Measurements from ENCODE around the gene COPG1.

Gene COPG1

DNA sequence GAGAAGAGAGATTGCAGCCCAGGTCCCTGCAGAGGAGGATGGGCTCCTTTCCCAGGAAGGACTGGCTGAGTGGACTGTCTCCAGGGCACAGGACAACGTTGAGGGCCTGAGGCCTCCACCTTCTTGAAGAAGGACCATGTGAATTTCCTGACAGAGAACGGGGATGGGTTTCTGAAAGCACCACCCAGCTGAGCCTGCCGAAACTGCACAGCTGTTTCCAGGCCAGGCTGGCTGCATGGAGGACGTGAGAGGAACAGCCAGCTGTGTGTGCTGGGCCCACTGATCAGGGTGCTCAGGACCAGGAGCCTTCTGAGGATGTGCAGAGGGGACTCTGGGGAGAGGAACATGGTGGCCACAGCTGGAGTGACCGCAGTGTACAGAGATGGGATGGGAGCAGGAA lies 68.4 kb downstream of the COPG1 start:
- Mint-ChIP-seq H3K4me1 (peaks cover 14% of the 10 kb centered on the region), H3K9me3 (no peaks in the 10 kb centered on the region), H3K4me3 (no peak overlapping the region), H3K36me3 (peaks cover 3% of the 10 kb centered on the region), H3K27ac (no peak overlapping the region), H3K27me3 (peaks cover 12% of the 10 kb centered on the region)
- ATAC-seq (ENCODE audit: low read depth) (no peak), DNase-seq (ENCODE audit: low spot score in 2 of 2) (no peak)

DNA sequence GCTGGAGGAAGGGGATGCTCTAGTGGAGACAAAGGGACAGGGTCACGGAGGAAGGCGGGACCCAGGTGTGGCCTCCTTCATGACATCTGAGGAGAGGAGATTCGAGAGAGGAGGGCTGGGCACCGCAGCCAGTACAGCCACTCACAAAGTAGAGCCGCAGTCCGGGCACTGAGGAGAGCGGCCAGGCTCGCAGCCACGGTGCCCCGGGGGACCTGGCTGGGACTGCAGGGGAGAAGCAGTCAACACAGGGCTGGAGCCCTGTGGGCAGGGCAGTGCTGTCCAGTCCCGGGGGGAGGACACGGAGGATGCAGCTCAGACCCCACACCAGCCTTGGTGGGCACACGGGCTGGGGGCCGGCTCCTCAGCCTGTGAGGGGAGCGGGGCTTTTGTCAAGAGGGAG lies 69.5 kb downstream of the COPG1 start:
- Mint-ChIP-seq H3K27ac (no peak overlapping the region), H3K4me1 (peaks cover 8% of the 10 kb centered on the region)

DNA sequence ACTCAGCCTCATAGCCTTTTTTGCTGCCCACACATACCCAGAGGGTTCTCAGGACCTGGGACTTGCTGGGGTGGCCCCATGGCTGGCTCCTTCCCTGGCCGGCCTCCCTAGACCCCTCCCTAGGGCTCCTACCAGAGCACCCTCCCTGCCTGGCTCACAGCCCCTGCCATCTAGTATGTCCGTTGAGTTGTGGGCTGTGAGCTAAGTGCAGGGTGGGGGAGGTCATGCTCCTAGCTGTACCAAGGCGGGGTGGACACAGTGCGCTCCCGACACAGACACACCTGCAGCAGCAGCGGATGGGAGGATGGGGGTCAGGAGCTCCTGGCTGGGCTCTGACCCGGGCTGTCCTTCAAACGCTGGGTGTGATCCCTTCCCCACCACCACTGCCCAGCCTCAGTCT lies 70.9 kb downstream of the COPG1 start:
- ATAC-seq (ENCODE audit: low read depth) (no peak), DNase-seq (ENCODE audit: low spot score in 2 of 2) (no peak)
- peaks cover 5% of the 10 kb centered on the region for H3K4me1 Mint-ChIP-seq
- peaks cover 3% of the 10 kb centered on the region for H3K36me3 Mint-ChIP-seq
- H3K27ac Mint-ChIP-seq = no peak overlapping the region
- H3K9me3 Mint-ChIP-seq = no peaks in the 10 kb centered on the region
- H3K27me3 Mint-ChIP-seq = peaks cover 12% of the 10 kb centered on the region
- H3K4me3 Mint-ChIP-seq = no peak overlapping the region

More for the DNA sequence above, 69.5 kb downstream of the COPG1 start:
- DNase-seq (ENCODE audit: low spot score in 2 of 2) (no peak), ATAC-seq (ENCODE audit: low read depth) (no peak)
- no peak overlapping the region for H3K4me3 Mint-ChIP-seq
- H3K9me3 Mint-ChIP-seq = no peaks in the 10 kb centered on the region
- H3K36me3 Mint-ChIP-seq = peaks cover 3% of the 10 kb centered on the region
- peaks cover 12% of the 10 kb centered on the region for H3K27me3 Mint-ChIP-seq

GRCh38 chr3:129320825-129321487 lies 71.5 kb downstream of the COPG1 start:
- peaks cover 3% of the 10 kb centered on the region for H3K36me3 Mint-ChIP-seq
- ATAC-seq (ENCODE audit: low read depth) = no peak
- no peak overlapping the region for H3K27ac Mint-ChIP-seq
- no peak overlapping the region for H3K4me3 Mint-ChIP-seq
- H3K4me1 Mint-ChIP-seq = peaks cover 2% of the 10 kb centered on the region
- H3K27me3 Mint-ChIP-seq = peaks cover 11% of the 10 kb centered on the region
- DNase-seq (ENCODE audit: low spot score in 2 of 2) = no peak
- H3K9me3 Mint-ChIP-seq = no peaks in the 10 kb centered on the region

DNA sequence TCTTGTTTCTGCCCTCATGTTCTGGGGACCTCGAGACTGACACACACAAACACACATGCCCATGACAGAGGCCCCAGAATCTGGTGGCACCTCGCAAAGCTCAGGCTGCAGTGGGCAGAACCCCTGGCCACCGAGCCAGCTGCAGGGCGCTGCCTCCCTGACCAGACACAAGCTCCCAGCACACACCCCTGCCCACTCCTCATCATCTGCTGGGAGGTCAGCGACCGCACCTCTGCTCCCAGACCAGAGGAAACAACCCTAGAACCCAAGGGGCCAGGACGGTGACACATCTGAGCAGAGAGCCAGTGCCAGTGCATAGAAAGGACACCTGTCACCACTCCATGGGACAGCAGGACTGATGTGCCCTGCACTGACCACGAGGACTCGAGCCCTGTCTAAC lies 72.5 kb downstream of the COPG1 start:
- Mint-ChIP-seq H3K9me3 (no peaks in the 10 kb centered on the region), H3K27me3 (peaks cover 11% of the 10 kb centered on the region), H3K4me1 (peaks cover 2% of the 10 kb centered on the region), H3K36me3 (peaks cover 3% of the 10 kb centered on the region), H3K27ac (no peak overlapping the region), H3K4me3 (no peak overlapping the region)
- ATAC-seq (ENCODE audit: low read depth) = no peak
- no peak for DNase-seq (ENCODE audit: low spot score in 2 of 2)

DNA sequence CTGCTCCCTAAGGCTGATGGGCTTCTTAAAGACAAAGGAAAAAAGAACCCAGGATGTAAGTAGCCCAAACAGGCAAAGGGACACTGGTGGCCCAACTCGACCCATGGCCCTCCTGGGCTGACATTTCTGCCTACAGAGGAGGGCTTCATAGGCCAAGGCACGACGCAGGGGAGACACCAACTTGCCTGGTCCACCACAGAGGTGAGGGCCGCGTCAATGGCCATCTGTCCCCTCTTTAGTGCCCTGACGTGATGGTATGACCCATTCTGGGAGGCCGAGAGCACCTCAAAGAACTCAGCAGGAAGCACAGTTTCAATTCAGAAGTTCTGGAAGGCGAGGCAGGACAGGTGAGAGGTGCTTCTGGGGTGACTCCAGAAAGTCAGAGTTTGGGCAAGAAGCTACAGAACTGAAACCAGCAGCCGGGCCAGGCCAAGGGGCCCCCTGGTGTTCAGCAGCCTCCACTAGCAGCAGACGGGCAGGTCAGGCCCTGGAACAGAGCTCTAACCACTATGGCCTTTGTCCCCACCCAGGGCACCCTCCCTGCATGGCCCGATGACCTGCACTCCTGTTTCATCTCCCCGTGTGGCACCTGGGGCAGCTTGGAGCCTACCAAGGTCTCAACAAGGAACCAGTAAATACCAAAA lies 74.4 kb downstream of the COPG1 start:
- no peak overlapping the region for H3K27ac Mint-ChIP-seq
- no peaks in the 10 kb centered on the region for H3K9me3 Mint-ChIP-seq
- no peak overlapping the region for H3K4me3 Mint-ChIP-seq
- ATAC-seq (ENCODE audit: low read depth) (peak; percentile 88), DNase-seq (ENCODE audit: low spot score in 2 of 2) (peak in 1 of 2 donors; percentile 56)
- H3K4me1 Mint-ChIP-seq = no peaks in the 10 kb centered on the region
- peaks cover under 1% of the 10 kb centered on the region for H3K36me3 Mint-ChIP-seq
- H3K27me3 Mint-ChIP-seq = peaks cover 3% of the 10 kb centered on the region

DNA sequence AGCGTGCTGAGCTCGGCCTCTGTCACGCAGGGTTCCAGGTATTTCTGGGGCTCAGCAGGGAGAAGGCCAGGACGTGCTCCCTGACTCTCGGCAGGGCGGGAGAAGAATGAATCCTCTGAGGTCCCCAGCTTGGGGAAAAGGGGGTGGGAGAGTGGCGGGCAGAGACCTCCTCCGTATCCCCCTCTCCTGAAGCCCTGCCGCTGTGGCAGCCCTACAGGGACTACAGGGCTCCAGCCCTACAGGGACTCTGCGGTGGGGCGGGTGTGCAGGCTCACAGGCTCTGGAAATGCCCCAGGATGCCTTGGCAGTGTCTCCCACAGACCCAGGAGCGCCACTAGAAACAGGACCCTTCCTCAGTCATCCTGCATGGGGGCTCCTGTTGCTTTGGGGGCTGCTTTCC lies 75.4 kb downstream of the COPG1 start:
- ATAC-seq (ENCODE audit: low read depth) = no peak
- peaks cover 1% of the 10 kb centered on the region for H3K27me3 Mint-ChIP-seq

GRCh38 chr3:129325383-129325782 lies 76.0 kb downstream of the COPG1 start:
- H3K4me1 Mint-ChIP-seq = peaks cover 2% of the 10 kb centered on the region
- peaks cover 2% of the 10 kb centered on the region for H3K27me3 Mint-ChIP-seq
- no peak overlapping the region for H3K4me3 Mint-ChIP-seq
- DNase-seq (ENCODE audit: low spot score in 2 of 2) (no peak), ATAC-seq (ENCODE audit: low read depth) (no peak)
- no peaks in the 10 kb centered on the region for H3K36me3 Mint-ChIP-seq
- no peaks in the 10 kb centered on the region for H3K9me3 Mint-ChIP-seq
- no peak overlapping the region for H3K27ac Mint-ChIP-seq

More for the DNA sequence above, 75.4 kb downstream of the COPG1 start:
- no peak overlapping the region for H3K4me3 Mint-ChIP-seq
- H3K4me1 Mint-ChIP-seq = no peaks in the 10 kb centered on the region
- H3K27ac Mint-ChIP-seq = no peak overlapping the region
- no peak for DNase-seq (ENCODE audit: low spot score in 2 of 2)
- no peaks in the 10 kb centered on the region for H3K9me3 Mint-ChIP-seq
- H3K36me3 Mint-ChIP-seq = no peaks in the 10 kb centered on the region

DNA sequence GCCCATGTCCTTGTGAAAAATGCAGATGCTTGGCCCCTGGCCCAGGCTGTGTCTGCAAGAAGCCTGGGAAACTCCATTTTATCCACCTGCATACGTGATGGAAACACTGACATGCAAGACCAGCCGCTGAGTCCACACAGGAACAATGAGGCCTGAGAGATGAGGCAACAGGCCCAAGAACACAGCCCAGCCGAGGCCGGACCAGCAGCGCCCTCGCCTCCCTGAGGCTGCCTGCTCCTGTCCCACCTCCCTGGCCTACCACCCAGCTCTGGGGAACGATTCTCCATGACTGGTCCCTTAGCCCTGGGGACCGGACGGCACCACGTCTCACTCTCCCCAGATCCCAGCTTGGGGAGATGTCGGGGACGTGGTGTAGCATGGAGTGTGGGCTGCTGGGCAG lies 76.7 kb downstream of the COPG1 start:
- H3K27ac Mint-ChIP-seq = no peak overlapping the region
- peaks cover 5% of the 10 kb centered on the region for H3K4me1 Mint-ChIP-seq
- no peak for DNase-seq (ENCODE audit: low spot score in 2 of 2)
- no peak for ATAC-seq (ENCODE audit: low read depth)
- no peaks in the 10 kb centered on the region for H3K9me3 Mint-ChIP-seq
- H3K36me3 Mint-ChIP-seq = no peaks in the 10 kb centered on the region
- H3K4me3 Mint-ChIP-seq = no peak overlapping the region
- H3K27me3 Mint-ChIP-seq = peaks cover 3% of the 10 kb centered on the region

DNA sequence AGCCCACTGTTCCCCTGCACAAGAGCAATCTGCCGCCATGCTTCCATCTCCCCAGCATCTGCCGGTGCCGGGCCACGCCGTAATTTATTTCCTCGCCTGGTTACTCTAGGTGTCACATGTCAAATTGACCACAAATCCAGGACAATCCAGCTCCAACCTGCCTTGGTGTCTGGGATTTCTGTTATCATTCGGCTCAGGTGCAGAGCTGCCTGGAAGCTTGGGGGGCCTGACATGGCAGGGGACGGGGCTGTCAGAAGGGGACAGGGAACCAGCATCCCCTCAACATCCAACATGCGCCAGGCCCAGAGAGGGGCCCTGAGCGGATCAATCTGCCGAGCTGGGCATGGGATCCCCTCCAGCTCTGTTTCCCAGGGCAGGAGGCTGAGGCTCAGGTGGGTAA lies 77.2 kb downstream of the COPG1 start:
- Mint-ChIP-seq H3K4me3 (no peak overlapping the region), H3K9me3 (no peaks in the 10 kb centered on the region), H3K4me1 (peaks cover 5% of the 10 kb centered on the region), H3K27me3 (peaks cover 5% of the 10 kb centered on the region), H3K27ac (no peak overlapping the region), H3K36me3 (no peaks in the 10 kb centered on the region)
- DNase-seq (ENCODE audit: low spot score in 2 of 2) (no peak), ATAC-seq (ENCODE audit: low read depth) (no peak)

All from memory B cell (primary cell).